Measurements from ENCODE around the gene FLT1.

The FLT1 gene

GRCh38 chr13:28324181-28324789, 170.6 kb downstream of the FLT1 start:
- DNase-seq (ENCODE audit: low read depth in 2 of 2, low spot score in 1 of 2): peak; percentile 2 to 8

- no peak for DNase-seq (ENCODE audit: low read depth in 2 of 2, low spot score in 1 of 2)
Observed at GRCh38 chr13:28322256-28322905, 172.5 kb downstream of the FLT1 start.

GRCh38 chr13:28321756-28322155, 173.2 kb downstream of the FLT1 start:
- no peak for DNase-seq (ENCODE audit: low read depth in 2 of 2, low spot score in 1 of 2)

GRCh38 chr13:28320884-28321574, 173.9 kb downstream of the FLT1 start:
- no peak for DNase-seq (ENCODE audit: low read depth in 2 of 2, low spot score in 1 of 2)

- no peak for DNase-seq (ENCODE audit: low read depth in 2 of 2, low spot score in 1 of 2)
Observed at GRCh38 chr13:28320209-28320608, 174.7 kb downstream of the FLT1 start.

GRCh38 chr13:28319528-28319927, 175.4 kb downstream of the FLT1 start:
- DNase-seq (ENCODE audit: low read depth in 2 of 2, low spot score in 1 of 2): no peak

- no peak for DNase-seq (ENCODE audit: low read depth in 2 of 2, low spot score in 1 of 2)
Observed at GRCh38 chr13:28318496-28318895, 176.4 kb downstream of the FLT1 start.

- DNase-seq (ENCODE audit: low read depth in 2 of 2, low spot score in 1 of 2): no peak
Observed at GRCh38 chr13:28316836-28317235, 178.1 kb downstream of the FLT1 start.

GRCh38 chr13:28316129-28316528, 178.8 kb downstream of the FLT1 start:
- DNase-seq (ENCODE audit: low read depth in 2 of 2, low spot score in 1 of 2): no peak

GRCh38 chr13:28314879-28315278, 180.0 kb downstream of the FLT1 start:
- no peak for DNase-seq (ENCODE audit: low read depth in 2 of 2, low spot score in 1 of 2)

- no peak for DNase-seq (ENCODE audit: low read depth in 2 of 2, low spot score in 1 of 2)
Observed at GRCh38 chr13:28313579-28313978, 181.3 kb downstream of the FLT1 start.

GRCh38 chr13:28306325-28306724, 188.6 kb downstream of the FLT1 start:
- no peak for DNase-seq (ENCODE audit: low read depth in 2 of 2, low spot score in 1 of 2)

GRCh38 chr13:28301839-28302238, 193.1 kb downstream of the FLT1 start:
- no peak for DNase-seq (ENCODE audit: low read depth in 2 of 2, low spot score in 1 of 2)

GRCh38 chr13:28299916-28300315, 195.0 kb downstream of the FLT1 start:
- DNase-seq (ENCODE audit: low read depth in 2 of 2, low spot score in 1 of 2): no peak

- DNase-seq (ENCODE audit: low read depth in 2 of 2, low spot score in 1 of 2): no peak
Observed at GRCh38 chr13:28297341-28297740, 197.6 kb downstream of the FLT1 start.

- no peak for DNase-seq (ENCODE audit: low read depth in 2 of 2, low spot score in 1 of 2)
Observed at GRCh38 chr13:28286263-28286662, 208.7 kb downstream of the FLT1 start.

GRCh38 chr13:28283600-28283999, 211.3 kb downstream of the FLT1 start:
- DNase-seq (ENCODE audit: low read depth in 2 of 2, low spot score in 1 of 2): no peak

- no peak for DNase-seq (ENCODE audit: low read depth in 2 of 2, low spot score in 1 of 2)
Observed at GRCh38 chr13:28282451-28282850, 212.5 kb downstream of the FLT1 start.

- DNase-seq (ENCODE audit: low read depth in 2 of 2, low spot score in 1 of 2): no peak
Observed at GRCh38 chr13:28273919-28274318, 221.0 kb downstream of the FLT1 start.

GRCh38 chr13:28271056-28271840, 223.7 kb downstream of the FLT1 start:
- DNase-seq (ENCODE audit: low read depth in 2 of 2, low spot score in 1 of 2): no peak

GRCh38 chr13:28268800-28269223, 226.1 kb downstream of the FLT1 start:
- DNase-seq (ENCODE audit: low read depth in 2 of 2, low spot score in 1 of 2): no peak

GRCh38 chr13:28267497-28267896, 227.4 kb downstream of the FLT1 start:
- no peak for DNase-seq (ENCODE audit: low read depth in 2 of 2, low spot score in 1 of 2)
